GM12891 (cell line): ENCODE data around the gene FBXL15.

Source experiments
- DNase-seq: peaks from one replicate; pipeline ENCODE4 v3.0.0; 2011; ENCODE audit warnings: low spot score; ENCODE audit not compliant: insufficient read length
- FAIRE-seq: peaks from 2 replicates; lab custom pipeline; 2011; peaks lifted over from hg19 to GRCh38; lab: Jason Lieb, UNC
- PAX5 ChIP-seq: IDR thresholded peaks from 2 replicates; pipeline ENCODE4 v1.6.1; 2011; ENCODE audit warnings: low read length, moderate library complexity, mild to moderate bottlenecking; ENCODE audit not compliant: insufficient read depth, severe bottlenecking
- POLR2A ChIP-seq: IDR thresholded peaks from 2 replicates; pipeline ENCODE4 v1.6.1; 2011; ENCODE audit warnings: low read depth, low read length, control low read depth
- POLR2AphosphoS5 ChIP-seq: IDR thresholded peaks from 2 replicates; pipeline ENCODE4 v1.6.1; 2011; ENCODE audit warnings: low read depth, low read length, control low read depth
- POU2F2 ChIP-seq: IDR thresholded peaks from 2 replicates; pipeline ENCODE4 v1.6.1; 2011; ENCODE audit warnings: low read depth, mild to moderate bottlenecking, control low read depth, low read length, moderate library complexity
- SPI1 ChIP-seq: IDR thresholded peaks from 2 replicates; pipeline ENCODE4 v1.6.1; 2011; ENCODE audit warnings: low read depth, low read length, control low read depth
- TAF1 ChIP-seq: IDR thresholded peaks from 2 replicates; pipeline ENCODE4 v1.6.1; 2011; ENCODE audit warnings: low read depth, low read length, control low read depth

FBXL15 gene

DNA sequence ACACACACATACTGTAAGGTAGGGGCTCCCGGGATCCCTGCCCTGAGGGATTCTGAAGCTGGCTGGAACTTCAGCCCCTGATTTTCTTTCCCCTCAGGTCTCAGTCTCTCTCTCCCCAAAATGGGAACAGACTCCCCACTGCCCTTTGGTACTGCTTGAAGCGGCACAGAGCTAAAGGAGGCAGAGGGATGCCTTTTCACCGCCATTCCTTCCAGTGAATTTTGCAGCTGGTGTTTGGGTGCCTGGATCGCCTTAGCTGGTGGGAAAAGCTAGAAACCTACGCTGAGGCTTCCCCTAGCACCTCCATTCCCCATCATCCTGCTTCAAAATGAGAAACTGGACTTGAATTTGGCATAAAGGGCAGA lies 14.5 kb downstream of the FBXL15 start:
- no peak for DNase-seq
- TF ChIP-seq TAF1 (no peak), SPI1 (no peak), POLR2AphosphoS5 (no peak; the same call in 1 of the 2 replicates), POLR2A (no peak), POU2F2 (no peak), PAX5 (no peak)
- no peak for FAIRE-seq

DNA sequence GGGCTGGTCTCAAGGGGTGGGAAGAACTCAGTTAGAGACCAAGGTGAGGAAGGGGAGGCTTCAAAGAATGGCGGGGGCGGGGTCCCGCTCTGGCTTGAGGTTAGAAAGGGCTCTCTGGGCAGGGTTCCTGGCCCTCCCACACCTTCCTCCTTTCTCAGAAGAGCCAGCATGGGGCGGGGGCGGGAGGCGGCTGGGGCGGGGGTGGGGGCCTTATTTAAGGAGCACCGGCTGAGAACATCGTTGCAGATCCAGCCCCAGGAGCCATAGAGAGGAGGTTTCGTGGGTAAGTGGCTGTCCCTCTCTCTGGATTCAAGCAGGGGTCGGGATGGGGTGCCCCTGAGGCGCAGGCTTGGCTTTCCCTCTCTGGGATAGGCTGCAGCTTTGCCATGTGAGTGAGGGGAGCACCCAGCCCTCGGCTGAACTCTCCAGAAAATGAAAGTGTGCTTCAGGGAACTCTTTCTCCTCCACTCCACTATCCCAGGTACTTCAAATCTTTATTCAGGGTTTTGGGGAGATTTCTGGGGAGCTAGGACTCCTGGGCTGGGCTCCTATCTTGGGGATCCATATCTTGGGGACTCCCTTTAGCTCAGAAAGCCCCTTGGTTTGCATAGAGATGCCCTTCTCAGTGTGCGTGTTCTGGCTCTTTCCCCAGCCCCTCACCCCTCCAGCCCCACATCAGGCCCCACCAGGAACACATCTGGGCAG lies 15.0 kb downstream of the FBXL15 start:
- peak; percentile 5 for FAIRE-seq
- DNase-seq, result no peak
- TF ChIP-seq TAF1 (peak; percentile 46; the same call in 1 of the 2 replicates), POU2F2 (no peak), POLR2A (peak; percentile 73)

DNA sequence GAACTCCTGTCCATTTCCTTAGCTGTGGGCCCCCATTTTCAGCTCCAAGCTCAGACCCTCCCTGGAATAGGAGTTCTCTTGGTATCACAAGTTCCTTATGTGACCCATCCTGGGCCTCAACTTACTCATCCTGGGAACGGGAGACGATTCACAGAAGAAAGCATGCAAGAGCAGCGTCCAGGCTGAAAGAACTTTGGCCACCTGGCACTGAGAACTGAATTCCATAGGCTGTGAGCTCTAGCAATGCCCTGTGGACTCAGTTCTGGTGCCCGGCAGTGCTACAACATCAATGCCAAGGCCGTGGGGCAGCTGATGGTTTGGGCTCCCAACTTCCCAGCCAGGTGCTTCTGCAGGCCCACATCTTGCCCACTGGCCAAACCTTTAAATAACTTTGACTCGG lies 15.7 kb downstream of the FBXL15 start:
- TF ChIP-seq PAX5, result no peak
- TF ChIP-seq POLR2A, result no peak
- no peak for TF ChIP-seq SPI1
- no peak for TF ChIP-seq POU2F2
- TF ChIP-seq POLR2AphosphoS5, result no peak
- TF ChIP-seq TAF1, result no peak
- FAIRE-seq (no peak), DNase-seq (no peak)

DNA sequence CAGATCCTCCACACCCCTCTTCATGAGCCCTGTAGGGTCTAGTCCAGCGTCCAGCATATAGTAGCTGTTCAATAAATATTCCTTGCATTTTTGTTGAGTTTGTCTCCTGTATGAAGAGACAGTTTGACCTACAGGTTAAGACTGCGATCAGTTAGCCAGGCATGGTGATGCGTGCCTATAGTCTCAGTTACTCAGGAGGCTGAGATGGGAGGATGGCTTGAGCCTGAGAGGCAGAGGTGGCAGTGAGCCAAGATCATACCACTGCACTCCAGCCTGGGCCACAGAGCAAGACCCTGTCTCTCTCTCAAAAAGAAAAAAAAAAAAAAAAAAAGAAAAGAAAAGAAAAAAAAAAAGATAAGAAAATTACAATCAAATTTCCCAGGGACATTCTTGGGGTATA lies 16.9 kb downstream of the FBXL15 start:
- DNase-seq (no peak), FAIRE-seq (no peak)
- TF ChIP-seq TAF1 (no peak), SPI1 (no peak), POLR2A (no peak), POU2F2 (no peak), PAX5 (no peak), POLR2AphosphoS5 (no peak)

DNA sequence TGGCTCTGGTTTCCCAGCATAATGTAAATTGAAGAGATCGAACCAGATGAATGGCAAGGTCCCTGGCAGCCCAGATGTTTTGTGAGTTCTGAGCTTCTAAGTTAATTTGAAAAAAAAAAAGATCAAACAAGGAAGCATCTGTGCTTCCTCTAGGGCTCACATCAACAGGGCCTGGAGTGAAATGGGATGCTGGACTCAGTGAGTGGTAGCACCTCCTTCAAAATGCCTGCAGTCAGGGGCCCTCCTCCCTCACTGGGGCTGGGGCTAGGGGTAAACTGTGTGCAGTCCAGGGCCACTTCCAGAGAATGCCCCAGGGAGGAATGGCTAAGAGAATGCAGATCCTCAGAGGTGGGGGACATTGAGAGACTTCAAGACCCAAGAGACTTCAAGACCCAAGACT lies 17.7 kb downstream of the FBXL15 start:
- no peak for FAIRE-seq
- no peak for DNase-seq
- TF ChIP-seq SPI1 (no peak), POLR2A (no peak), PAX5 (no peak), POU2F2 (no peak), TAF1 (no peak), POLR2AphosphoS5 (no peak)

DNA sequence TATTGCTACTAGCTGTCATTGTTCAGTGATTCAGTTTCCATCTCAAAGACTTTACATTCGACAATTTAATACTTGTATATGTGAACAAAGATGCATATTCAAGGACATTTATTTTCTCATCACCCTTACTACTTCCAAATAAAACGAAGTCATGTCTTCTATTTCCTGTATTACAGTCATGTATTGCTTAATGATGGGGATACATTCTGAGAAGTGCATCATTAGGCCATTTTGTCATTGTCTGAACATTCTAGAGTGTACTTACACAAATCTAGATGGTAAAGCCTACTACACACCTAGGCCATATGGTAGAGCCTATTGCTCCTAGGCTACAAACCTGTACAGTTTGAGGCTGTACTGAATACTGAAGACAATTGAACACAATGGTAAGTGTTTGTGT lies 24.2 kb downstream of the FBXL15 start:
- no peak for FAIRE-seq
- DNase-seq, result no peak
- TF ChIP-seq POU2F2 (no peak), PAX5 (no peak), TAF1 (no peak), POLR2AphosphoS5 (no peak), SPI1 (no peak), POLR2A (no peak)

DNA sequence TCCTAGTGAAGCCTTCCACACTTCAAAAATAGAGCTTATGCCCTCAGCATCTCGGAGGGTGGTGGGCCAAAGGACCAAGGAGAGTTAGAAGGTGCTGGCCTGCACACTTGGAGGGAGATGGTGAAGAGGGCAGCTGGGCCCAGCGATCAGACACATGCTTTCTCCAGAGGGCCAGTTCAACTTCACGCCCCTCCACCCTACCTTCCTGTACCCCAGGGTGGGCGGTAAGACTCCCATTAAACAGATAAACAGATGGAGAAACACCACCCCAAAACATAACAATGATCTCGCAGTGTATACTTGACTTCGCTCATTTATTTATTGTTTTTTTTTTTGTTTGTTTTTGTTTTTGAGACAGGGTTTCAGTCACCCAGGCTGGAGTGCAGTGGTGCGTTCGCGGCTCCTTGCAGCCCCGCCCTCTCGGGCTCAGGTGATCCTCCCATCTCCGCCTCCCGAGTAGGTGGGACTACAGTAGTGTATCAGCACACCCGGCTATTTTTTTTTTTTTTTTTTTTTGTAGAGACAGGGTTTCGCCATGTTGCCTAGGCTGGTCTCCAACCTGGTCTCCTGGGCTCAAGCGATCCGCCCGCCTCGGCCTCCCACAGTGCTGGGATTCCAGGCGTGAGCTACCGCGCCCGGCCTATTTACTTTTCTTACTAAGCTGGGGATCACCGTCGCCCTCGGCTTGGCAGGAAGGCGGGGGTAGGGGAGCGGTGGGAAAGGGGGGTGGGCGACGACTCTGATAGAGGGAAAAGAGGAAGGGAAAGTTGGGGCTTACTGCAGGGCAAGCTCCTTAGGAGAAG lies 28.9 kb downstream of the FBXL15 start:
- DNase-seq, result no peak
- TF ChIP-seq TAF1, result no peak
- TF ChIP-seq SPI1, result 0 out of 2 replicates have a peak, but pooled peaks have one; percentile 21
- TF ChIP-seq PAX5, result no peak
- TF ChIP-seq POU2F2, result no peak
- TF ChIP-seq POLR2A, result no peak
- peak; percentile 87 for FAIRE-seq

DNA sequence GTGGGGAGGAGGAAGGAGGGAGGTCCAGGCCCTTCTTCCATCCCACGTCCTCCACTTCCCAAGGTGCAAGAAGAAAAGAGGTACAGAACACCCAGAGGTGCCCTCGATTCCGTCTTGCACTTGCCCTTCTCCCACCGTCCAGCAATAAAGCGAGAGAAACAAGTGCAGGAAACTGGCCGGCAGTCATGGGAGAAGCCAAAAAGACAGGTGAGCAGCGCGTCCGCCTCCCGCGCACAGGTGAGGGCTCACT lies 29.4 kb downstream of the FBXL15 start:
- DNase-seq (no peak), FAIRE-seq (no peak)
- TF ChIP-seq PAX5 (no peak), SPI1 (no peak), POLR2AphosphoS5 (no peak; the same call in 1 of the 2 replicates), POU2F2 (no peak), POLR2A (no peak), TAF1 (no peak)

DNA sequence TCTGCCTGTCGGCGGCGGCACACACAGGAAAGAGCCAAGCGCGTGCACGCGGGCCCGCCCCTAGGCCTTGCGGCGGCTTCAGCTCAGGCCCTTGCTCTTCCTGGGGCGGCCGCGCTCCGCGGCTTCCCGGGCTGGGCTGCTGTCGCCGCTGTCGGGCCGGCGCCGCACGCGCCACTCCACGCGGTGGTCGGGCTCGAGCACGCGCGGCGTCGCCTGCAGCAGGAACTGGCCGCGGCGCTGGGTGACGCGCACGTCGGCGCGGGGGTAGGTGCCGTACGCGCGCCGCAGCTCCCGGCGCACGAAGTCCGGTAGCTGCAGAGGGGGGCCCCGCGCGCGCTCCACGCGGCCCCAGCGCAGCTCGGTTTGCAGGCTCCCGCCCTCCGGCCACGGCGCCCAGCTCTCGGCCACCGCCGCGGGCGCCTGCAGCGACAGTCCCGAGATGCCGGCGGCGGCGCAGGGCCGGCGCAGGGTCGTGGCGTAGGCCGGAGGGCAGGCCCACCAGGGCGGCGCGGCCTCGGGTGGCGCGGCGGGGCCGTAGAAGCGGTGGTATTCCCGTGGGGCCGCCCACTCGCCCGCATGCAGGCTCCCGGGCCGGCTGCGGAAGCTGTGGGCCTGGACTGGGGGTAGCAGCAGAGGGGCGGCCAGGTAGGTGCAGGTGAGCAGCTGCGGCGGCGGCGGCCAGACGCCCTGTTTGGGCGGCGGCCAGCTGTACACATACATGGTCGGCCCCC lies 29.9 kb downstream of the FBXL15 start:
- FAIRE-seq (peak; percentile 99), DNase-seq (peak; percentile 90)

More for the DNA sequence above, 29.9 kb downstream of the FBXL15 start:
- TF ChIP-seq POLR2A (peak; percentile 51), POLR2AphosphoS5 (0 out of 2 replicates have a peak, but pooled peaks have one; percentile 60), POU2F2 (no peak; the same call in 1 of the 2 replicates), SPI1 (peak; percentile 15; the same call in 1 of the 2 replicates), PAX5 (no peak), TAF1 (peak; percentile 69)
